HepG2 (cell line): Measurements from ENCODE around the gene ZNF385B. TPM values are rescaled to one million over a fixed set of nuclear protein-coding genes. Genes with fewer than 3 reads are reported as not detected.

Experiments used
- CEBPG ChIP-seq: IDR thresholded peaks from 2 replicates; pipeline ENCODE4 v1.6.1; 2016
- CREB1 ChIP-seq, 2 experiments: fragments of 450-650 bp in 1 of 2; IDR thresholded peaks; 2 replicates each; pipeline ENCODE4 v1.6.1; 2016 to 2017; ENCODE audit warnings: control low read depth in 1 of 2, mild to moderate bottlenecking in 1 of 2, missing compliant biosample characterization in 1 of 2, missing genetic modification characterization in 1 of 2
- CREBL2 ChIP-seq: sonication (generic); formaldehyde crosslinking; IDR thresholded peaks from 2 replicates; pipeline ENCODE4 v1.8.1; 2023; ENCODE audit warnings: missing genetic modification reagents, mild to moderate bottlenecking, borderline replicate concordance
- ELK4 ChIP-seq: sonication (generic); formaldehyde crosslinking; IDR thresholded peaks from 2 replicates; pipeline ENCODE4 v1.9.0; 2021; ENCODE audit warnings: missing genetic modification reagents, borderline replicate concordance
- HMG20B ChIP-seq: conservative IDR thresholded peaks from 2 replicates; pipeline ENCODE4 v1.6.1; 2016; ENCODE audit warnings: missing genetic modification reagents, missing compliant biosample characterization
- HNRNPH1 ChIP-seq: fragments of 200-400 bp; formaldehyde crosslinking; optimal IDR thresholded peaks from 2 replicates; pipeline ENCODE3; 2017; ENCODE audit warnings: mild to moderate bottlenecking, low read depth, low read length
- HOMEZ ChIP-seq: IDR thresholded peaks from 2 replicates; pipeline ENCODE4 v1.6.1; 2016; ENCODE audit warnings: low read depth
- NCOA2 ChIP-seq: sonication (generic); formaldehyde crosslinking; IDR thresholded peaks from 2 replicates; pipeline ENCODE4 v1.8.0; 2022; ENCODE audit warnings: inconsistent platforms
- PATZ1 ChIP-seq: sonication (generic); formaldehyde crosslinking; IDR thresholded peaks from 2 replicates; pipeline ENCODE4 v1.4.0; 2020; ENCODE audit warnings: missing genetic modification reagents
- SOX13 ChIP-seq, 3 experiments: fragments of 450-650 bp in 1 of 3; sonication (generic) in 1 of 3; formaldehyde crosslinking in 1 of 3; IDR thresholded peaks in 2 of 3; conservative IDR thresholded peaks in 1 of 3; 2 replicates each; pipeline versions ENCODE4 v1.5.0 to v1.6.1; 2016 to 2020; ENCODE audit warnings: antibody characterized with exemption in 1 of 3, mild to moderate bottlenecking in 1 of 3, missing compliant biosample characterization in 1 of 3, missing genetic modification reagents in 1 of 3, moderate library complexity in 1 of 3
- SOX5 ChIP-seq: IDR thresholded peaks from 2 replicates; pipeline ENCODE4 v1.6.1; 2016; ENCODE audit warnings: borderline replicate concordance
- ZBTB39 ChIP-seq: sonication (generic); formaldehyde crosslinking; IDR thresholded peaks from 2 replicates; pipeline ENCODE4 v1.5.0; 2020; ENCODE audit warnings: missing genetic modification reagents
- ZBTB43 ChIP-seq: sonication (generic); formaldehyde crosslinking; conservative IDR thresholded peaks from 2 replicates; pipeline ENCODE4 v1.4.0; 2020; ENCODE audit warnings: missing genetic modification reagents
- ZNF224 ChIP-seq: sonication (generic); formaldehyde crosslinking; IDR thresholded peaks from 2 replicates; pipeline ENCODE4 v1.5.0; 2020; ENCODE audit warnings: mild to moderate bottlenecking, missing genetic modification reagents
- ZNF281 ChIP-seq: sonication (generic); formaldehyde crosslinking; IDR thresholded peaks from 2 replicates; pipeline ENCODE4 v1.4.0; 2020; ENCODE audit warnings: missing genetic modification reagents, borderline replicate concordance
- ZNF740 ChIP-seq: sonication (generic); formaldehyde crosslinking; IDR thresholded peaks from 2 replicates; pipeline ENCODE4 v1.4.0; 2020; ENCODE audit warnings: missing genetic modification reagents
- polyA plus RNA-seq, 8 experiments: library from polyadenylated mRNA; depleted of rRNA in 3 of 8; stranded (reverse) in 7 of 8; unstranded in 1 of 8; fragments of >200 nt; fragmentation: Illumina TruSeq in 4 of 8; extraction: Trizol in 4 of 8; gene quantifications; 2 replicates each; pipeline versions ENCODE4 v1.2.1 to v1.2.3, GENCODE V29; 2011 to 2016; ENCODE audit warnings: low read depth in 4 of 8, missing spikeins in 1 of 8, mixed read lengths in 1 of 8; ENCODE audit not compliant: insufficient read depth in 1 of 8
- total RNA-seq, 5 experiments: library from RNA; depleted of rRNA; stranded (reverse); fragments of >200 nt; fragmentation: Illumina TruSeq; extraction: Trizol; gene quantifications; 2 replicates each; pipeline ENCODE4 v1.2.3, GENCODE V29; 2016; ENCODE audit warnings: low read depth in 1 of 5

ZNF385B gene
- total and polyA plus RNA-seq, 2 of the 13 experiments (the other 11 are each of a cell fraction or from before 2014, with no cell fraction given) = 3.3 to 6.7 TPM

GRCh38 chr2:179532863-179533278 is 328.5 kb downstream of the ZNF385B start (continued):
- TF ChIP-seq PATZ1 (CRISPR knock-in tag) (0 out of 2 replicates have a peak, but pooled peaks have one; percentile 18), NCOA2 (CRISPR knock-in tag) (peak; percentile 31; the same call in 1 of the 2 replicates), SOX5 (CRISPR knock-in tag) (peak; percentile 96), ZNF281 (CRISPR knock-in tag) (no peak), ELK4 (CRISPR knock-in tag) (no peak), ZBTB43 (no peak), ZBTB39 (CRISPR knock-in tag) (no peak), HOMEZ (CRISPR knock-in tag) (0 out of 2 replicates have a peak, but pooled peaks have one; percentile 53), CEBPG (CRISPR knock-in tag) (peak; percentile 92), SOX13 (IDR thresholded peaks at IDR 0.05) (peak; percentile 84; the same call in 1 of the 2 replicates), SOX13 (CRISPR knock-in tag; conservative IDR thresholded peaks at IDR 0.05 in 1 of 2, IDR thresholded peaks at IDR 0.05 in 1 of 2) (peak in 1 of 2 experiments; percentile 97; a peak in 2 of 4 replicates), CREB1 (IDR thresholded peaks at IDR 0.05) (no peak), CREB1 (CRISPR knock-in tag; IDR thresholded peaks at IDR 0.05) (peak; percentile 24; the same call in 1 of the 2 replicates), HNRNPH1 (no peak), ZNF740 (CRISPR knock-in tag) (peak; percentile 16; the same call in 1 of the 2 replicates), HMG20B (CRISPR knock-in tag) (no peak), CREBL2 (no peak), ZNF224 (CRISPR knock-in tag) (no peak)
